ACC112 (cell line): ENCODE measurements around the gene GORASP1.

Source experiments
- H2AFZ ChIP-seq: fragments of 200-600 bp; sonication (generic); one replicate; pipeline ENCODE4 v1.6.0; 2017; ENCODE audit warnings: antibody characterized with exemption, low read length; ENCODE audit not compliant: unreplicated experiment
- H3K27ac ChIP-seq: fragments of 200-600 bp; sonication (generic); 2 replicates; pipeline ENCODE4 v1.5.1; 2014; ENCODE audit warnings: low read depth, mild to moderate bottlenecking, antibody characterized with exemption, low read length, moderate library complexity
- H3K27me3 ChIP-seq: fragments of 200-600 bp; sonication (generic); 2 replicates; pipeline ENCODE4 v1.6.1; 2014; ENCODE audit warnings: mild to moderate bottlenecking, antibody characterized with exemption, low read length, moderate library complexity, mixed read lengths; ENCODE audit not compliant: insufficient read depth
- H3K36me3 ChIP-seq: fragments of 200-600 bp; sonication (generic); 2 replicates; pipeline ENCODE4 v1.6.1; 2016; ENCODE audit warnings: mild to moderate bottlenecking, antibody characterized with exemption, low read length, moderate library complexity, mixed read lengths; ENCODE audit not compliant: insufficient read depth
- H3K4me1 ChIP-seq: fragments of 200-600 bp; sonication (generic); one replicate; pipeline ENCODE4 v1.6.1; 2016; ENCODE audit warnings: low read length, mixed read lengths; ENCODE audit not compliant: insufficient read depth, unreplicated experiment, control insufficient read depth
- H3K4me3 ChIP-seq: fragments of 200-600 bp; sonication (generic); 2 replicates; pipeline ENCODE4 v1.5.1; 2014; ENCODE audit warnings: mild to moderate bottlenecking, low read depth, low read length
- H3K79me2 ChIP-seq: fragments of 200-600 bp; sonication (generic); one replicate; pipeline ENCODE4 v1.6.0; 2016; ENCODE audit warnings: low read length; ENCODE audit not compliant: control insufficient read depth, unreplicated experiment, insufficient read depth

The GORASP1 gene

GRCh38 chr3:39107388-39108199 is at the start of gene GORASP1, which contains the start of gene TTC21A:
GORASP1 (minus strand) TSS chr3:39107627; CDS start chr3:39107541, 86 bp downstream.
TTC21A (plus strand) TSS chr3:39107680; CDS start chr3:39107838, 158 bp downstream.
- H3K4me3 ChIP-seq: peak within 1 kb of the TSS; percentile 92
- H2AFZ ChIP-seq: peak within 1 kb of the TSS; percentile 93
- H3K79me2 ChIP-seq: peaks cover 37% of the 10 kb centered on the region
- no peaks in the 10 kb centered on the region for H3K27me3 ChIP-seq
- H3K4me1 ChIP-seq: peaks cover 19% of the 10 kb centered on the region
- H3K36me3 ChIP-seq: no peaks in the 10 kb centered on the region
- peak within 1 kb of the TSS; percentile 61 for H3K27ac ChIP-seq

DNA sequence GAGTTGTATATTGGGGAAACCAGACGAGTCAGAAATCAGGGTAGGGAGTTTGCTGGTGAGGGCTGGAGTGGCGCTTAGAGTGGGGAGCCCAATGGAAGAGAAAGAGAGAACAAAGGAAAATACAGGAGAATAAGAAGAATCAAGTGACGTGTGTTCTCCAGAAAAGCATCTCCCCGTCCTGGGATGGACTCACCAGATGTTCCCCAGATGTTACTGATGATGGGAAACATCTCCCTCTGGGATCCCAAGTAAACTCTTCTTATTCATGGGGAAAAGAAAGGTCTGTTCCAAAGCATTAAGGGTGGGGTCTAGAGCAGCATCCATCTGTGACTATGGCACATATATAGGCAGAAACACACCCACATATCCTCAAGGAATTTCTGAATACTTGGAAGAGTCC is 49.0 kb upstream of the GORASP1 start:
- H3K36me3 ChIP-seq: no peaks in the 10 kb centered on the region
- H3K79me2 ChIP-seq: peaks cover 15% of the 10 kb centered on the region
- no peaks in the 10 kb centered on the region for H3K27me3 ChIP-seq
- H3K4me1 ChIP-seq: peaks cover 6% of the 10 kb centered on the region
- H3K4me3 ChIP-seq: no peak overlapping the region
- H3K27ac ChIP-seq: no peak overlapping the region
- H2AFZ ChIP-seq: no peak overlapping the region

GRCh38 chr3:39154280-39155021 is 47.0 kb upstream of the GORASP1 start:
- H3K4me3 ChIP-seq: no peak overlapping the region
- no peaks in the 10 kb centered on the region for H3K27me3 ChIP-seq
- peaks cover 29% of the 10 kb centered on the region for H3K79me2 ChIP-seq
- H3K36me3 ChIP-seq: no peaks in the 10 kb centered on the region
- peaks cover 24% of the 10 kb centered on the region for H3K4me1 ChIP-seq
- H2AFZ ChIP-seq: no peak overlapping the region
- no peak overlapping the region for H3K27ac ChIP-seq

- no peaks in the 10 kb centered on the region for H3K36me3 ChIP-seq
- H3K4me1 ChIP-seq: peaks cover 29% of the 10 kb centered on the region
- H3K27ac ChIP-seq: peak overlapping the region; percentile 97; the same call in 1 of the 2 replicates
- H3K79me2 ChIP-seq: peaks cover 34% of the 10 kb centered on the region
- H3K4me3 ChIP-seq: peak overlapping the region; percentile 93
- H3K27me3 ChIP-seq: no peaks in the 10 kb centered on the region
- H2AFZ ChIP-seq: no peak overlapping the region
Measured at GRCh38 chr3:39153977-39154279, 46.5 kb upstream of the GORASP1 start.

DNA sequence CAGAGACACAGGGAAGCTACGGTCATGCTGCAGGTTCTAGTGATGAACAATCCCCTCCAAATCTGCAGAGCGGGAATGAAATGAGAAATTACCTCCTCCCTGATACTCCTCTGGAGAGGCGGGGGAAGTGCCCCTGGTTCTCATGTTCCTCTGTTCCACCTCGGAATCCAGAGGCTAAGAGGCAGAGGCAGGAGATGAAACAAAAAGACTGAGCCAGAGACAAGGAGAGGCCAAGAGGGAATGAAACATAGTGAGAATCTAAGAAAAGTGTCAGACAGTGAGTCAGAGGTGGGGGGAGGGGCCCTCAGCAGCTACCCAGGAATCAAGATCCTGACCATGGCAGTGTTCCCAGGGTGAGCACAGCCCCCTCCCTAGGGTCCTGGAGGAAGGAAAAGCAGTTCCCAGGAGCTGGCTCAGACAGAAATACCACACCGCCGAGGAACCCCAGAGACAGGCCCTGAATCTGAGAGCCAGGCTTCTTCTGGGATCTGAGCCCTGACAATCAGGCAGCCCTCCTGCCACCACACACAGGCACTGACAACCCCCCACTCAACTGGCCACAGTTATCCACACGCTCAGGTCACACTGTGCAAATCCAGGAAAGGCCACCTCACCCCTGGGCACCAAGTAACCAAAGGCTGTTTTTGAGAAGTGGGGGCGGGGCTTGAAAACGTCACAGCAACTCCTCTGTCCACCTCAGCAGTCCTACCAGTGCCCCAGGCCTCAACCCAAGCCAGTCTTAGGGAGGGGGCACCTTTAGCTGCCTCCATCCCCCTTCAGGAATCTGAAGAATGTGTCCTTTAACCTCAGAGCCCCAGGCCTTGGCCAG is 43.6 kb upstream of the GORASP1 start:
- Histone ChIP-seq H3K27me3 (no peaks in the 10 kb centered on the region), H3K79me2 (peaks cover 57% of the 10 kb centered on the region), H2AFZ (no peak overlapping the region), H3K36me3 (no peaks in the 10 kb centered on the region), H3K4me3 (peak overlapping the region; percentile 93), H3K4me1 (peaks cover 58% of the 10 kb centered on the region), H3K27ac (peak overlapping the region; percentile 97)

DNA sequence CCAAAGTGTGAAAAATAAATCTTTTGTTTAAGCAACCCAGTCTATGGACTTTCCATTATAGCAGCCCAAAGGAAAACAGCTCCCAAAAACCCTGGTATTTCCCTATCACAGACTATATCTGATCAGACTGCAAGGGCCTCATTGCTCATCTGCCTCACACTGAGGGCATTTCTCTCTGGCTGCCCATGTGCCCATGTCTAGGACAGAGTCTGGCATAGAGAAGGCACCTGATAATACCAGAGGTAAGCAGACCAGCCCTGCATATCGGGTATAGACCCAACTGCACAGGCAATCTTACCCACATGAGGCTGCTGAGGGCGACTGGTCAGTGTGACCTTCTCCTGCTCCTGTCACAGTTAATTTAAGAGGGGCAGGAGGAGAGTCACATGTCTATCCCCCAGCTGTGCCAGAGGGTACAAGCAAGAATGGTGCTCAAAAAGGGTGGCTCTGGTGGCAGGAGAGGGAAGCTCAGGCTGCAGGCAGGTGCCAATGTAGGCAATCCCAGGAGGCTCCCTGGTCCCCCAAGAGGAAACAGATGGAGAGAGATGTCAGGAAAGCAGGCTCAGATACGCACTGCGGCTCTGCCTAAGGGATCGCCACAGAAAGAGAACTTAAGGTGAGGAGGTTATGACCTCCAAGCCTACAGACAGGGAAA is 42.8 kb upstream of the GORASP1 start:
- Histone ChIP-seq H3K79me2 (peaks cover 64% of the 10 kb centered on the region), H3K36me3 (peaks cover 7% of the 10 kb centered on the region; the same call in 1 of the 2 replicates), H3K27me3 (no peaks in the 10 kb centered on the region), H3K27ac (peak overlapping the region; percentile 97), H3K4me3 (peak overlapping the region; percentile 93), H2AFZ (no peak overlapping the region), H3K4me1 (peaks cover 63% of the 10 kb centered on the region)

DNA sequence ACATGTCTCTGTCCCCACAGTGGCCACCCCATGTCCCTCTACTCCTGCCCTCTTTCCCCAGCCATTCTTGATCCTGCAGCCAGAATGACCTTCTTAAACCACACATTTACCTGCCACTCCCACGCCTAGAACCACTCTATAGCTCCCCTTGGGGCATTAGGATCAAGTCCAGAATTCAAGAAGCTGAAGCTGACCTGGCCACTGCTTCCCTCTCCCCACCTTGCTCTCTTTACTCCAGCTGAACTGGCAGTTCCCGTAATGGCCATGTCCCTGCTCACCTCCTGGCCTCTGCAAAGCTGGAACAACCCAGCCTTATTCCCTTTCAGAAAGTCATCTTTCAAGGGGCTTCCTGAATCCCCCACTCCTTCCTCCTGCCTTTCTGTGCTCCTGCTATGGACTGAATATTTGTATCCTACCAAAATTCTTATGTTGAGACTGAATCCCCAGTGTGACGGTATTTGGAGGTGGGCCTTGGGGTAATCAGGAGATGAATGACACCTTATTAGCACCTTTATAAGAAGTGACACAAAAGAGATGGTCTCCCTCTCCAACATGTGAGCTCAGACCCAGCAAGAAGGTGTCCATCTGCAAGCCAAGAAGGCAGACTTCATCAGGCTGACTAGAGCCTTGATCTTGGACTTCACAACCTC is 42.2 kb upstream of the GORASP1 start:
- peak overlapping the region; percentile 93; the same call in 1 of the 2 replicates for H3K4me3 ChIP-seq
- peaks cover 70% of the 10 kb centered on the region for H3K79me2 ChIP-seq
- H3K36me3 ChIP-seq: peaks cover 13% of the 10 kb centered on the region; the same call in 1 of the 2 replicates
- H3K27ac ChIP-seq: no peak overlapping the region
- H2AFZ ChIP-seq: no peak overlapping the region
- H3K4me1 ChIP-seq: peaks cover 63% of the 10 kb centered on the region
- H3K27me3 ChIP-seq: no peaks in the 10 kb centered on the region

DNA sequence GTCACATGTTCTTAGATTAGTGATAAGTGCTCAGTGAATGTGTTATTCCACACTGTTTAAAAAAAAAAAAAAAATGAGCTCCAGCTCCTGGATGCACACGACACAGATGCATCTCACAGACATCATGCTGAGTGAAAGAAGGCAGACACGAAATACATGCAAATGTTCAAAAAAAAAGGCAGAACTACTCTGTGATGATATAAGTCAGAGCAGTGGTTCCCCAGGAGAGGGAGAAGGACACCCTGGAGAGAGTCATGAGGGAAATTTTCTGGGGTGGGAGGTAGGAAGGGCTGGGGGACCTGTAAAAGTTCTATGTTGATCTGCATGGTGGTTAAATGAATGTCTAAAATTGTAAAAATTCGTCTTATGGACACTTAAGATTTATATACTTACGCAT is 41.6 kb upstream of the GORASP1 start:
- Histone ChIP-seq H3K36me3 (peaks cover 13% of the 10 kb centered on the region; the same call in 1 of the 2 replicates), H3K4me1 (peaks cover 63% of the 10 kb centered on the region), H3K27ac (peak overlapping the region; percentile 85; the same call in 1 of the 2 replicates), H3K27me3 (no peaks in the 10 kb centered on the region), H3K79me2 (peaks cover 71% of the 10 kb centered on the region), H3K4me3 (no peak overlapping the region), H2AFZ (no peak overlapping the region)

DNA sequence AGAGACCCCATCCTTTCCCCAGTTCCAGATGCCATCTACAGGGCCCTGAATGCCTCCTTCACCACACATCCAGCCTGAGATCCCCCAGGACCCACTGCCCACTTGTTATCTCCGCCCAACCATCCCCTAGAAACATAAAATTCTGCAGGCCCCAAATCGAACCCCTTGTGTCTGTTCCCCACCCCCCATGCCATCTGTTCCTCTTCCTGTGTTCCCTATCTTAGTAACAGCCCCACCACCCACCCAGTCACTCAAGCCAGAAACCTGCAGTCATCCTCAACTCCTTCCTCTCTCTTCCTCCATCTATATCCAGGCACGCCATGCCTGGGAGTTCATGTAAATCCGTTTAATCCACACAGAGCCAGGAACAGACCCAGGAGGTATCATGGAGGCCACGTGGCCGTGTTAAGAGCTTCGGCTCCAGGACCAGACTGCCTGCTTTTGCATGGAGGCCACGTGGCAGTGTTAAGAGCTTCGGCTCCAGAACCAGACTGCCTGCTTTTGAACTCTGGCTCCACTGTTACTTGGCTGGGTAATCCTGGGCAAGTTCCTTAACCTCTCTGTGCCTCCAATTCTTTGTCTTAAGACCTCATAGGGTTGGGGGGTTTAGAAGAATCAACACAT is 41.1 kb upstream of the GORASP1 start:
- Histone ChIP-seq H3K36me3 (peaks cover 13% of the 10 kb centered on the region; the same call in 1 of the 2 replicates), H3K4me1 (peaks cover 63% of the 10 kb centered on the region), H3K27ac (peak overlapping the region; percentile 85), H2AFZ (no peak overlapping the region), H3K4me3 (peak overlapping the region; percentile 35), H3K27me3 (no peaks in the 10 kb centered on the region), H3K79me2 (peaks cover 76% of the 10 kb centered on the region)
